GM21786 (cell line): ENCODE measurements around the gene ARHGAP8.
"Not testable (repeated sequence)": the region's sequence is repeated elsewhere in the genome, so short reads cannot be mapped to it uniquely, and the experiment has no call there.

Experiments
- ATAC-seq: cut with Tn5 transposase; IDR thresholded peaks from one replicate; pipeline ENCODE4 v1.9.1; 2021; ENCODE audit not compliant: unreplicated experiment

Gene ARHGAP8

DNA sequence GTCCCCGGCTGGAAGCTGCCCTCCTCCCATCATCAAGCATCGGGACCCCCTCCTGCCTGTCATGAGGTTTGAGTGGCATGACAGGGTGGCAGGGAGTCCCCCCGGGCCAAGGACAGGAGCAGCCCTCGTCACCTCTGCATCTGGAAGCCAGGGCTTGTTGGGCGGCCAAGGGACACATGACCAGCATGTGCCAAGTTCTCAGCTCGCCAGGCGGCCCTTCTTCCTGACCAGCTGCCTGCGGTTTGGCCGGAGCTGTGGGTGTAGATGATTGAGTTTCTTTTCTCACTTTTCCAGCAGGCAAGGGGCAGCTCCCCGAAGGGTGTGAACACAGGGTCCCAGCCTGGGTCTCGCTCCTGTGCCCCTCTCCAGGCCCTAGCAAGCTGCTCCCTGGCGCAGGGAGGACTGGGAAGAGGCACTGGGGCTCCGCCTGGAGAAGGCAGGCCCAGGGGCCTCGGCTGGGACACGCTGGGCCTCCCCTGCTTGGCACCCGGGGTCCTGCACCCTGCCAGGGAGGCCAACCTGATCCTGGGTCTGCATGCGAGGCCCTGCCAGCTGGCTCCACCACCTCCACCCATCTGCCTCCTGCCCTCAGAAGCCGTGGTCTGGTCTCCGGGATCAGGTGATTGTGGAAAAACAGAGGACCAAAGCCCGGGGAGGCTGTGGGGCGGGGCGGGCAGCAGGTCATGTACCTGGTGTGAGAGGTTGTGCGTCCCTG, 13.4 kb downstream of the ARHGAP8 start:
- ATAC-seq, result no peak

DNA sequence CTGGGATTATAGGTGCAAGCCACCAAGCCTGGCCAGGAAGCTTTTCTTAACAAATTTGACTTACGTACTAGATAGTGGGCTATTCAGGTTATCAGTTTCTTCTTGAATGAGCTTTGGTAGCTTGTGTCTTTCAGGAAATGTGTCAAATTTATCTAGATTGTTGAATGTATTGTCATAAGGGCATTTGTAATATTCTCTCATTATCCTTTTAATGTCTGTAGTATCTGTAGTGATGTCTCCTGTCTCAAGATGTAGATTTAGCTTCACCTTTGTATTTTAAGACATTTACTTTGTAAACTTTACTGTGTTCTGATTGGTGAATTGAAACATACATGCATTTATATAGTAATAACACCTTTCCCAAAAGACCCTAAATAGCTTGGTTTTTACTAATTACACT, 20.7 kb downstream of the ARHGAP8 start:
- ATAC-seq, result no peak

DNA sequence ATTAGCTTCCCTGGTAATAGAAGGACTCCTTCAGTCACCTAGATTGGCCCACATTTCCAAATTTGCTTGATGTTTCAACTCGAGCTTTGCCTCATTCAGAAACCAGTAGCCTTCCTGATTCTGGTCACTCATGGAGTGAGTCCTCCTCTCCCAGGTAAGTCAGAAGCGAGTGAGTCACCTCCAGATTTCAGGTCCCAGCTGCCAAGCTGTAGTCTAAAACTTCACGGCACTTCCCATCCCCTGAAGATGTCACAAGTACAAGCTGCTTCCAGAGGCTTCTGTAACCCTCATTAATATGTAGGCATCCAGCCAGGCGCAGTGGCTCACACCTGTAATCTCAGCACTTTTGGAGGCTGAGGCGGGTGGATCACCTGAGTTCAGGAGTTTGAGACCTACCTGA, 23.5 kb downstream of the ARHGAP8 start:
- ATAC-seq, result no peak

DNA sequence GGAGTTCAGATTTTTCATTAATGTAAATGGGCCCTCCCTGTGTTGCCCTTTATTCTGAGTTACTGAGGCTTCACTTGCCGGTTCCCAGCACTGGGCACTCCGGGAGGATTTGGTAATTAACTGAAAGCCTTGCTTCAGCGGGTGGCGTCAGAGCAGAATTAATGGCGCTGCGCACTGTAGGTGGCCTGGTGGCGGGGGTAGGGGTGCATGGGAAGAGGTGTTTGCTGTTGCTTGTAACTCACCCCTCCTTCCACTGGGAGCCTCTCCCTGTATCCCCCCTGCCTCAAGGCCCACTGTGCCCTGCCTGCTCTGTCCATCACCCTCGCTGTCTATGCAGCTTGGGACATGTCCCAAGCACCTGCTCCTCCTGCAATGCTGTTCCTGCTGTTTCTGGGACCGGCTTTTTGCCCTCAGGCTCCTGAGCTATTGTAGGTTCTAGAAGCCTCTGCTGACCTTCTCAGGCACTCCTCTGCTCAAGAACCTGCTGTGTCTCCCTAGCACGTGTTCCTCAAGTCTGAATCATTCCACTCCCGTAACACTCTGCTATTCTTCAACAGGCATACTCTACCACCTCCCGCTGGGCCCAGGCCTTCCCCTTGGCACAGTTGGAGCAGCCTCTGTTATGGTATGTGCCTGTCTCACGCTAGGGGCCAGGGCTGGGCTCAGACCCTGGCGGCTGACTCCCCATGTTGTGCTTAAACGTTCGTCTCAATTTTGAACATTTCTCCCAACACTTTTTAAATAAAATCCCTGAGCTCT, 24.4 kb downstream of the ARHGAP8 start:
- ATAC-seq, result no peak

DNA sequence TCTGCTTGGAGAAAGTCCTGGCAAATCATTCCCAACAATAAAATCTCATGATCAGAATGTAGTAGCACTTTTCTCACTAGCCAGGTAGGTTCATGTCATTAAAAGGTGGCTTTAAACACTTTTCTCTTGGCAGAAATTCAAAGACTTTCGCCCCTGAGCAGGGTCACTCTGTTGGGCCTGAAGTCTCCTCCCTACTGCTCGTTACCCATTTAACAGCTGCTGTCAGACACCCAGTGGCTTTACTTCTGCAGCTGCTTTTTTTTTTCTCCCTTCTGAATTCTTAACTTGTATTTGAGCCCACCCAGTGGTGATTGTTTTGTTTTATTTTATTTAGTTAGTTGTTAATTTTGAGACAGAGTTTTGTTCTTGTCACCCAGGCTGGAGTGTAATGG, 25.0 kb downstream of the ARHGAP8 start:
- no peak for ATAC-seq

DNA sequence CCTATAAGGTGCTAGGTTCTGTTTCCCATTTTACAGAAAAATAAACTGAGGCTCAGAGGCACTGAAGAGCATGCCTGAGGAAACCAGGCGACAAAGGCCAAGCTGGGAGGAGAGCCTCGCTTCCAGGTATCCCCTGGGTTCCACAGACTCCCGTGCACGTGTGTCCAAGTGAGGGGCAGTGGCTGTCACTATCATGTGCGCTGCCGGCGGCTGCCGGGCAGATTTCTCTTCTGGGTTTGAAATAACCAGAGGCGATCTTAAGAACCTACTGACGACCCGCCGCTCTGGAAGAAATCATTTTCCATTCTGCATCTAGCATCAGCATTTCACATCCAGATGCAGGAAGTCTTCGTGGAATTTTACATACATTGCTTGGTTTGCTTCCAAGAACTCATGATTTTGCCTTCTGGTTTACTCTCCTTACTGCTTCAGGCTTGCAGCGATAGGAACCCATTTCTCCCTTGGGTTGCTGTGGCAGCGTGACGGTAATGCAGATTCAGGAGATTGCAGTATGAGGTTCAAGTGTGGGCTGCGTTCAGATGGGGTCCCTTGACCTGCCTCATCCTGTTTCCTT, 28.6 kb downstream of the ARHGAP8 start:
- no peak for ATAC-seq

DNA sequence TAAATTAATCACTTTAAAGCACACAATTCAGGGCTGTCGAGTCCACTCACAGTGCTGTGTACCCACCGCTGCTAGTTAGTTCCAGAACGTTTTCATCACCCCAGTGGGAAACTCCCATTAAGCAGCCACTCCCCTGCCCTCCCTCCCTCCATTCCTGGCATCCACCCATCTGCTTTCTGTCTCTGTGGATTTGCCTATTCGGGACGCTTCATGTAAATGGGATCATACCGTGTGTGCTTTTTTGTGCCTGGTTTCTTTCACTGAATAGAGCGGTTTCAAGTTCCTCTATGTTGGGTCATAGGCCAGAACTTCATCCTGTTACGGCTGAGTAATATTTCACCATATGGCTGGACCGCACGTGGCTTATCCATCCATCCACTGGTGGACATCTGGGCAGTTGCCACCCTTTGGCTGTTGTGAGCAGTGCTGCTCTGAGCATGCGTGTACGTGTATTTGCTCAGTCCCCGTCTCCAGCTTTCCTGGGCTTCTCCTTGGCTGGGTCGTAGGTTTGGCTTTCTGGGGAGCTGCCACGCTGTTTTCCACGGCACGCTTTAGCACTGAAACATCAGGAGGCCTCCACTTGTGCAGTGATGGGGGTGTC, 30.1 kb downstream of the ARHGAP8 start:
- ATAC-seq, result no peak

DNA sequence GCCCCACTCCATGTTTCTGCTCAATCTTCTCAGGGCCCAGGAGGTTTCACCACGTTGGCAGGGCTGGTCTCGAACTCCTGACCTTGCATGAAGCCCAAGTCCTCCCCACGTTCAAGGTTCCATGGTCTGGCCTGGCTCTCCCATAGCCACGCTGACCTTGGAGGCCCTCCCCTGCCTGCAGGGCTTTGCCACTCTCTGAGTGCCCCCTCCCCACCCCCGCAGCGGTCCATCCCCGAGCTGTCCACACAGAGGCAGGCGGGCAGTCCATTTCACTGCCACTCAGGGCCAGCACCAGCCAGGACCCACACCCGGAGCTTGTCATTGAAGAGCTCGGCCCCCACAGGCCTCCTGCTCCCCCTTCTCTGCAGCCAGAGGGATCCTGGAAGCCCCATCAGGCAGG, 30.7 kb downstream of the ARHGAP8 start:
- no peak for ATAC-seq

DNA sequence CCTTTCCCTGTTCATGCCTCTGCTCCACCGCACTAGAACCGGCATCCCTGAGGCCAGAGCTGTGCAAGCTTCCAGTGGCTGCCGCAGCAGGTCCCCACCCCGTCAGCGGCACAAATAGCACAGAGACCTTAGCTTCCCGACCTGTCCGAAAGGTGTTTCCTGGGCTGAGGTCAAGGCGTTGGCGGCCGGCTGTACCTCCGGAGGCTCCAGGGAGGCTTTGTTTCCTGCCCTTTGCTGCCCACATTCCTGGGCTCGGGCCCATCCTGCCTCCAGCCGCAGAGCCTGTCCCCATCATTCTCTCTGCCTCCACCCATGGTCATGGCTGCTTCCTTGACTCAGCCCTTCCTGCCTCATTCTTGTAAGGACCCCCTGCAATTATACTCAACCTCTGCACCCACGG, 31.2 kb downstream of the ARHGAP8 start:
- no peak for ATAC-seq

DNA sequence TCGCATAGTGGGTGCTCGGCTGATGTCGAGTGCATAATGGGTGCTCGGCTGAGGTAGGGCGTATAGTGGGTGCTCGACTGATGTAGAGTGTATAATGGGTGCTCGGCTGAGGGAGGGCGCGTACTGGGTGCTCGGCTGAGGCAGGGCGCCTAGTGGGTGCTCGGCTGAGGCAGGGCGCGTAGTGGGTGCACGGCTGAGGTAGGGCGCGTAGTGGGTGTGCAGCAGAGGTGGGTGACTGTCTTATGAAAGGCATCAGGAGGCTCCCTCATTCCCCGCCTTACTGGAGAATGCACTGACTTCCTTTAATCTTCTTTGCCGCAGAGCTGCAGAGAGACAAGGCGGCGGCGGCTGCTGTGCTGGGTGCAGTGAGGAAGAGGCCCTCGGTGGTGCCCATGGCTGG, 33.8 kb downstream of the ARHGAP8 start:
- ATAC-seq, result no peak

DNA sequence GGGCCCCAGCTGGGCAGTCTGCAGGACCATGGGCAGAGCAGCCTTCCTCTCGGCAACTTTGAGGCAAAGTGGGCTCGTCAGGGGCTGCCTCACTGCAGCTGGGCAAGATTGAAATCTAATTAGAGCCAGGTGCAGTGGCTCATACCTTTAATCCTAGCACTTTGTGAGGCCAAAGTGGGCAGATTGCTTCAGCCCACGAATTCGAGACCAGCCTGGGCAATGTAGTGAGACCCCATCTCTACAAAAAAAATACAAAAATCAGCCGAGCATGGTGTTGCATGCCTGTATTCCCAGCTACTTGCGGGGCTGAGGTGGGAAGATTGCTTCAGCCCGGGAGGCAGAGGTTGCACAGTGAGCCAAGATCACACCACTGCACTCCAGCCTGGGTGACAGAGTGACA, 34.2 kb downstream of the ARHGAP8 start:
- ATAC-seq, result no peak

DNA sequence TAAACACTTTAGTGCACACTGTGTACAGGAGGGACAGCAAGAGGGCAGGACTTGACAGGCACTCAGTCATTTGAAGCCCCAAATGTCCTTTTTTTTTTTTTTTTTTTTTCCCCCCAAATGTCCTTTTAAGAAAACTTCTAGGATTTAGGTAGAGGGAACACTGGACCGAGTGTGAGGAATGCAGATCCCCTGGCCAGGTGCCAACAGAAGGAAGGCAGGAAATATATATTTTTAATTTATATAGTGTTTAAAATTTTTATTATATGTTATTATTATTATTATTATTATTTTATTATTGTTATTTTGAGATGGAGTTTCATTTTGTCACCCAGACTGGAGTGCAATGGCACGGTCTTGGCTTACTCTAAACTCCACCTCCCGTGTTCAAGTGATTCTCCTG, 35.5 kb downstream of the ARHGAP8 start:
- no peak for ATAC-seq

DNA sequence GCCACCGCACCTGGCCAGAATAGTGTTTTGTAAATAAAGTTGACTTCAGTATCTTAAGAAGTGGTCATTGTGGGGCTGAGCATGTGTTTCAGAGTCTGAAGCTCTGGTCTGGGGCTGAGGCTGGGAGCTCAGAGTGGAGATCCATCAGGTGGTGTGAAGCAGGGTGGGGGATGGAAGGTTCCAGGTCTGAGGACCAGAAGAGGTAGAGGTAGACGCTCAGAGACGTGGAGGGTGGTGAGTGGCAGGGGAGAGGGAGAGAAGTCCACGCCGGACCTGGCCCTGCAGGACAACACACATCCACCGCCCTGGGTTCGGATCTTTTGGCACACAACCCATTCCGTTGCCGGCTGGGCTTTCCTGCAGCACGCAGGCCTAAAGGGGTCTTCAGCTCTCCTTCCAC, 40.7 kb downstream of the ARHGAP8 start:
- no peak for ATAC-seq

DNA sequence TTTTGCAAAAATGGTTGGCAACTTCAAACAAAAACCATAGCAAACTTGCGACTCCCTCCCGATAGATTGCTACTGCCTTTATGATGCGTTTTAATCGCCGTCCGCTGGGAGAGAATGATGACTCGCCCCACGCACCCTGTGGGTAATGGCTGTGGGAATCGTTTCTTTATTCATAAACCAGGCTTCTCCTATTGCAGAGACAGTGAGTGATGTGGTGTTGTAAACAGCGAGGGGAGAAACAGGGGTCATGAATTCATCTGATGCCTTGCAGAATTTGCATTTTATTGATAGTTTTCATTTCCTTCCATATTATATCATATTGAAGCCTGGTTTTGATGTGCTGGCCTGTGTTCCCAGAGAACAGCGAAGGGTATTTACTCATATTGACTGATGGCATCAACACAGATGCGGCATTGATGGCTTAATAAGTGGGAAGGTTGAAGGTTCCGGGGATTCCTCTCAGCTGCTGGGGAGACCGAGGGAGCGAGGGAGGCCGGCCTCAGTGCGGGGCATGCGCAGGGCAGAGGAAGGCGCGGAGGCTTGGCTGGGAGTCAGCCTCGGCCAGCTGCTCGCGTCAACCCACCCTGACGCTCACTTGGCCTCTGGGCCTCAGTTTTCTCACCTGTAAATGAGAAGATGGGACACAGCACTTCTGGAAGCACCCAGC, 41.3 kb downstream of the ARHGAP8 start:
- ATAC-seq, result no peak

DNA sequence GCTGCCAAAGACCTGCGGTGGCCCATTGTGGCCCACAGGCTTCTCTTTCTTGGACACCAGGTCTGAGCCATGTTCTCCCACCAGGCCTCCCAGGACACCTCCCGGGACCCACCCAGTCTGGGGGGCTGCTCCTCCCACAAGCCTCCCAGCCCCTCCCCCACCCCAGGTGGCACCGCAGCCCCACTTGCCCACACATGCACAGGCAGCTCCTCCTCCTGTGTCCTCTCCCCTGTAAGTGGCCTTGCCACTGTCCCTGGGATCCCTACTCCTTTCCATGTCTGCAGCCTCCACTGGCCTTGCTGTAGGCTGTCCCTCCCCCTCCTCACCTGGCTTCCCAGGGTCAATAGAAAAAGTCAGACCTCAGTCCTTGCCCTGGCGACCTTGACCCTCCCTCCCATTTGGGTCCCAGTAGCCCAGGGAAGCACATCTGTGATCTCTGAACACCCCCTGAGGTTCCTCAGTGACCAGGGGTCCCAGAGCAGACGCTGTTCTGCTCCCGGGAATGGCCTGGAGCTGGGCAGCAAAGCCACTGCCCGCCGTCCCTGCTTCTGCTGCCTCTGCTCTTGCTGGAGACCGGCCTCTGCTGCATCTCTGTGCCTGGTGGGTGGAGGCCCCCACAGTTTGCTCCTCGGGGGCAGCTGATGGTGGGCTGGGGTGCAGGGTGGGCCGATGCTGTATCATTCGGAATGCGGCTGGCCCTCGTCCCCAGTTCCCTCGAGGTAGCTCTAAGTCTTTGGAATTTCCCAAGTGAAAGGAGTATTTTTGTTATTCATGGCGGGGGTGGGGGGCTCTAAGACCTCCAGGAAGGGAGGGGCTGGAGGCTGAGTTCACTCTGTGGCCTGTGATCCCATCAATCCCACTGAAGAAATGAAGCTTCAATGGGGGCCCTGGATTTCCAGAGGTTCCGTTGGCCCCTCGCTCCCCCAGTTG, 43.6 kb downstream of the ARHGAP8 start:
- no peak for ATAC-seq

DNA sequence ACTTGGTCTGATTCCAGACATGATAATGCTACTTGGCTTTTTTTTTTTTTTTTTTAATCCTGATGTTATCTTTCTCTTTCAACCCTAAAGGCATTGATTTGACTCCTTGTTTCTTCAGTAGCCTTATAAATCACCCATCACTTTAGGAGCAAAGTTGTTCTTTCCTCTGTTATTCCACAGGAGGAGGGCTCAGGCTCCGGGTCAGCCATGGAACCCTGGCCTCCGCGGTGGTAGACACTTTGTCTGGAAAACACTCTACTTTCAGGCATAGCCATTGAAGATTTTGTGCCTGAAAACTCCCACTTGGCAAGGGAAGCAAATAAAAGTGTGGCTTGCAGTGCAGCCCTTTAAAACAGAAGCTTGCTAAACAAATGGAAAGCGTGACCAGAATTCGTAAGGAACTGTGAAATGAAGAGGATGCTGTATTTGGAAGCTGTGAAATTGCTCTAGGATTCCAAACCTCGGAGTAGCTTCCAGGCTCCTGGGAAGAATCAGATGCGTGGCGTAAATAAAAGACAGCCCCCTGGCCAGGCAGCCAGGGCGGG, 44.9 kb downstream of the ARHGAP8 start:
- no peak for ATAC-seq

DNA sequence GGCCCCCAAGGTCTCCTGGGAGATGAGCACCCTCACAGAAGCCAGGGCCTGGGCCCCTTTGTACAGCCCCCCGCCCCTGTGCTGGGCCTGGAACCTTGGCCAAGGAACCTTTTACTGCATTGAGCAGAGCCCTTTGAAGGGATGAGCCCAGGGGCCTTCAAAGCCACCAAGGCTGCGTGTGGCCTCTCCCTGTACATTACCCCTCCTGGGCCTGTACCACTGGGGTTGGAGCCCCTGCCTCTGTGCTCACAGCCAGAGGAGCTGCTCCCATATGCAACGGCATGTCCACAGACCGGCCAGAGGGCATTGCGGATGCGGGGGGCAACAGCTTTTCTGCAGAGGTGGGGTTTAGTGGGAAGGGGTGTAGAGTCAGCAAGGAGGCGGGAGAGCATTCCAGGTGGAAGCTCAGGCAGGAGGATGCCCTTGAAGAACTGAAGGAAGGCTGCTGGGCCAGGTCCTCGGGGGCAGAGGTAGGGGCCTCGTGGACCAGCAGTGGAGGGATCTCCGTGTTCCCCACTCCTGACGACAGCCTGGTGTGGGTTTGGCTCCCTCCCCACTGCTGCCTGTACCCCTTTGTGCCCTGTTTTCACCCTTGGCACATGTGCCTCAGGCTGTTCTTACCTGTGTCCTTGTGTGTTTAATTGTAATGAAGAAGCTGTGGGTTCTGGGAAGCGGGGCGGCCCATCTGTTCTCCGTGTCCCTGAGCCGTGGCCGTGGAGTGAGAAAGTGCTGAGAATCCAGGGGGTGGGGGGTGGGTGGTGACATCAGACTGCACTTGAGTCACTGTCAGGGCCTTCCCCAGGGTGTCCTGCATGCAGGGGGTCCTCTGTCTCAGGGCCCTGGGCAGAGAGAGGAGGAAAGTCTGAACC, 46.9 kb downstream of the ARHGAP8 start:
- ATAC-seq, result no peak

DNA sequence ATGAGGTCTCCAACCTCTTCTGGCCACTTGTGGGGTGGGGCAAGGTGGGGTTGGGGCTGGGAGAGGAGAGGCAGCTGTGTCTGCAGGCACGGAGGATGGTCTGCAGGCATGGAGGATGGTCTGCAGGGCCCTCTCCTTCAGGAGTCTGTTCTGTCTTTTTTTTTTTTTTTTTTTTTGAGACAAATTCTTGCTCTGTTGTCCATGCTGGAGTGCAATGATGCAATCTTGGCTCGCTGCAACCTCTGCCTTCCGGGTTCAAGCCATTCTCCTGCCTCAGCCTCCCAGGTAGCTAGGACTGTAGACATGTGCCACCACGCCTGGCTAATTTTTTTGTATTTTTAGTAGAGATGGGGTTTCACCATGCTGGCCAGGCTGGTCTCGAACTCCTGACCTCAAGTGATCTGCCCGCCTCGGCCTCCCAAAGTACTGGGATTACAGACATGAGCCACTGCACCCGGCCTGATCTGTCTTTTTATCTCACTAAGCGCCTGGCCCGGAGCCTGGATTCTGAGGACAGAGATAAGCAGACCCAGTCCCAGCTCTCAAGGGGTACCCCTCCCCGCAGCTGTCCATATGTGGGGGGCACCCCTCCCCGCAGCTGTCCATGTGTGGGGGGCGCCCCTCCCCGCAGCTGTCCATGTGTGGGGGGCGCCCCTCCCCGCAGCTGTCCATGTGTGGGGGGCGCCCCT, 47.7 kb downstream of the ARHGAP8 start:
- not testable (repeated sequence) for ATAC-seq

DNA sequence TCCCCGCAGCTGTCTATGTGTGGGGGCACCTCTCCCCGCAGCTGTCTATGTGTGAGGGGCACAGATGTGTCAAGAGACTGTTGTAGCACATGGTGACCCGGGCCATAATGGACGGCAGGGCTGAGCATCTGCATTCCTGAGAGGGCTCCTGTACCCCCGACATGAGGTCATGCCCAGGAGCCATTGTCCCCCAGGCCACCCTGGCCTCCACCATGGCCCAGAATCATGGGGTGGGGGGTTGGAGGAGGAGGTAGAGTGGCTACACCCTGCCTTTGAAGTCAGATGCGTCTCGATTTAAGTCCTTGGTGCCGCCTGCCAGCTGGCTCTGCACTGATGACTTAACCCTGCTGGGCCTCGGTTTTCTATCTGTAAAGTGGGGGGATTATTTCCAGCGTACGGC, 49.1 kb downstream of the ARHGAP8 start:
- no peak for ATAC-seq
